HepG2 (cell line): ENCODE data around the gene SCGB2B2.
"Not testable (repeated sequence)": the region's sequence is repeated elsewhere in the genome, so short reads cannot be mapped to it uniquely, and the experiment has no call there.

ENCODE experiments used
- CTCF ChIP-seq: sonication (generic); formaldehyde crosslinking; IDR thresholded peaks from 2 replicates; pipeline ENCODE4 v1.5.0; 2020; ENCODE audit warnings: mild to moderate bottlenecking, missing genetic modification reagents, moderate library complexity
- KDM2A ChIP-seq: sonication (generic); formaldehyde crosslinking; IDR thresholded peaks from 2 replicates; pipeline ENCODE4 v1.4.0; 2020; ENCODE audit warnings: low read depth, missing genetic modification reagents, borderline replicate concordance
- SIN3A ChIP-seq: IDR thresholded peaks from 2 replicates; pipeline ENCODE4 v1.6.1; 2011; ENCODE audit warnings: low read depth, mild to moderate bottlenecking, control low read depth, low read length, borderline replicate concordance
- SIX4 ChIP-seq: sonication (generic); formaldehyde crosslinking; IDR thresholded peaks from 2 replicates; pipeline ENCODE4 v1.4.0; 2020; ENCODE audit warnings: missing genetic modification reagents
- SP2 ChIP-seq: sonication (generic); formaldehyde crosslinking; IDR thresholded peaks from 2 replicates; pipeline ENCODE4 v1.5.1; 2020; ENCODE audit warnings: mild to moderate bottlenecking, missing genetic modification reagents
- TCF12 ChIP-seq, 2 experiments: fragments of 450-650 bp in 1 of 2; sonication (generic) in 1 of 2; formaldehyde crosslinking in 1 of 2; IDR thresholded peaks; 2 replicates each; pipeline versions ENCODE4 v1.6.1 to v1.8.0; 2017 to 2022; ENCODE audit warnings: antibody characterized with exemption in 1 of 2, mild to moderate bottlenecking in 1 of 2, missing genetic modification reagents in 1 of 2, moderate library complexity in 1 of 2
- TOPORS ChIP-seq: sonication (generic); formaldehyde crosslinking; IDR thresholded peaks from 2 replicates; pipeline ENCODE4 v1.8.0; 2023; ENCODE audit warnings: mild to moderate bottlenecking, missing genetic modification reagents
- ZFP36L2 ChIP-seq: sonication (generic); formaldehyde crosslinking; IDR thresholded peaks from 2 replicates; pipeline ENCODE4 v1.4.0; 2020; ENCODE audit warnings: missing genetic modification reagents
- ZFP37 ChIP-seq: sonication (generic); formaldehyde crosslinking; IDR thresholded peaks from 2 replicates; pipeline ENCODE4 v1.4.0; 2020; ENCODE audit warnings: missing genetic modification reagents, borderline replicate concordance

- TF ChIP-seq SIX4 (CRISPR knock-in tag); KDM2A; TCF12 (IDR thresholded peaks at IDR 0.05); TCF12 (CRISPR knock-in tag; IDR thresholded peaks at IDR 0.05); ZFP36L2 (CRISPR knock-in tag); ZFP37 (CRISPR knock-in tag); SIN3A; TOPORS (CRISPR knock-in tag); CTCF (CRISPR knock-in tag); SP2 (CRISPR knock-in tag): not testable (repeated sequence)
Measured at GRCh38 chr19:34685266-34685665, 8.3 kb upstream of the SCGB2B2 start.
